T-helper 1 cell treated with Interleukin-12 subunit alpha and Interleukin-12 subunit beta and Interleukin-4 antibody, amounts not matched to agents 30 ng/mL and 1 ng/mL, for 36 hours (primary cell): Measurements from ENCODE around the gene RHOBTB3. TPM values are rescaled to one million over a fixed set of nuclear protein-coding genes. Genes with fewer than 3 reads are reported as not detected.
"Not testable (repeated sequence)": the region's sequence is repeated elsewhere in the genome, so short reads cannot be mapped to it uniquely, and the experiment has no call there.

Experiments
- intact Hi-C: fragments of 100-400 bp; cut with micrococcal nuclease; formaldehyde crosslinking; loops from one replicate; pipeline ENCODE4 v1.15.1; 2024
- total RNA-seq: library from RNA; stranded (reverse); gene quantifications from 2 replicates; pipeline ENCODE4 v1.2.3, GENCODE V29; 2022

The RHOBTB3 gene
- total RNA-seq, 1 donor from 2014 or later = 0.37 TPM

DNA sequence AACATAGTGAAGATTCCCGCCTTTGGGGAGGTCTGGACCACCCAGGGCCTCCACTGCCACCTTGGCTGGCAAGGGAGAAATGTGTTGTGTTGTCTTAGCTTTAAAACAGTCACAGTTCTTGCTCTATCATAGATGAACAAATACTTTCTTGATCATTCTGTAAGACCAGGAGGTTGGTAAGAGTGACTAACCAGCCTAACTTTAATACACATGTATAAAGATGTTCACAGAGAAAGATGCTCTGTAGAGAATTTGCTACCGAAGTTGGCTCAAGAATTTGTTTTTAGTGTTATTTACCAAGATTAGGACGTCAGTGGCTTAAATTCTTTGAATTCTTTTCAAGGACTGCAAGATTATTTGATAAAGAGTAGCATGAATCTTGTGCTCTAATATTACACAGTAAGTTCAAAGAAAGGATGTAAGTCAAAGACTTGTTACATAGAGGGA is 63.0 kb downstream of the RHOBTB3 start:
- intact Hi-C loops = no loop called here

DNA sequence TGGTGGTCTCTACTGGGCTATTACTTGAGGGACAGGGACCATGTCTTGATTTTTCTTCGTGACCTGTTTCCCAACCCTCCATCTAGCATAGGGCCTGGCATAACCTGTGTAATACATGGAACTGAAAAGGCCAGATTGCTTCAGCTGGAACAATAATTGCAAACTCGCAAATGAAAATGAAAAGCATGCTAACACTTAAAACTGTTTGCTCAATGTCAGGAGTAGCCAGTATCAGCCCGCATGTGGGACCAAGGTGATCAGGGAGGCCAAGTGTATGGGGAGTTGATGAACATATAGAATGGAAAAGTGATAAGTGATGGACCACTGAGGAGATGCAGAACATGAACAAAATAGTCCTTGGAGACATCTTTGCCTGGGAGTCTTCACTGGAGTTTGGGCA is 66.2 kb downstream of the RHOBTB3 start:
- intact Hi-C loops = no loop called here

DNA sequence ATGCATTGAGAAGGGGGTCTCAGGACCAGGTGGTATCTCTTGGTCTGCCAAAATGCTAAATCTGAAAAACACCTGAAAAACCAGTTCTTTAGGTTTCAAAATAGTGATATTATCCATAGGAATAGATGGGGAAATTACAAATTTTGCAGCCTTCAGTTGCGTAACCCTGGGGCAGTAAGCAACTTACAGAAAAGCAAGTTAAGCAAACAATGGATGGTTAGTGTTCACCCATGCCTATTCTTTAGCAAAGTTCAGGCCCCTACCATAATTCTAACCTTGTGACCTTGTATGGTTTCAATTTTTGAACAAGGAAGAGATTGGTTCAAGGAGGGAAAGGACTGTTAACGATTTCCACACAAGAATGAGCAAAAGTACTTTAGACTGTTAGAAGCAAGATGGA is 66.9 kb downstream of the RHOBTB3 start:
- intact Hi-C loops = no loop called here

DNA sequence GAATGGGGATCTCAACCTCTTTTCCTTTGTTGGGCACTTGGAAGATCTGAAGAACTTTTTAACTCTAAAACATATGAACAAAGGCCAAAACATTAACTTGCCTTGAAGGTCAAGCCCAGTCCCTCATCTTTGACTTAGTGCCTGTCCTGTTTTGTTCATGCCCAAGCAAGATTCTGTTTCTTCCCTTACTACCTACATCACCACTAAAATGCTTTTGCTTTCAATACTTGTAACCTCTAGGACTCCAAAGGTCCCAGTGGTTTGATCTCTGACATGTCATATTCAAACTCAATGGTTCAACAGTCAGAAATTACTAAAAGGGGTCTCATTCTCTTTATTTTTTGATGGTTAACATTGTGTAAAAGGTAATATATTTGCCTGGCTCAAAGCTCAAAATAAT is 67.4 kb downstream of the RHOBTB3 start:
- intact Hi-C loops = no loop called here

GRCh38 chr5:95799191-95799835 is 68.2 kb downstream of the RHOBTB3 start:
- intact Hi-C loops = no loop called here

DNA sequence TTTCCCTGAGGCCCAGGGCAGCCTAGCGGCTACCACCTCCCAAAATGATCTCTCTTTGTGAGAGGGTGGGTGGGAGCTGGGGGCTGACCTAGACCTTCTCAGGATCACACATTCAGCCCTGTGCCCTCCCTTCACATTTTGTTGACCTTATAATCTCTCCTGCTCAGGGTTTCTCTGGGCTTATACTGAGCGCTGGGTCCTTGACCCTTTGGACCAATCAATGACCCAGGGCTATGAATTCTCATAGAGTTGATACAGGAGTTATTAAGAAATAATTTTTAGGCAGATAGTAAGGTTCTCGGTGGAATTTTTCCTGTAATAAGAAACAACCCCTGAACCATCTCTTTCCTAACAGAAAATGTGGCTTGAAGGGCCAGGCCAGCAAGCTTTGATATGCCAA is 69.4 kb downstream of the RHOBTB3 start:
- intact Hi-C loops = no loop called here

DNA sequence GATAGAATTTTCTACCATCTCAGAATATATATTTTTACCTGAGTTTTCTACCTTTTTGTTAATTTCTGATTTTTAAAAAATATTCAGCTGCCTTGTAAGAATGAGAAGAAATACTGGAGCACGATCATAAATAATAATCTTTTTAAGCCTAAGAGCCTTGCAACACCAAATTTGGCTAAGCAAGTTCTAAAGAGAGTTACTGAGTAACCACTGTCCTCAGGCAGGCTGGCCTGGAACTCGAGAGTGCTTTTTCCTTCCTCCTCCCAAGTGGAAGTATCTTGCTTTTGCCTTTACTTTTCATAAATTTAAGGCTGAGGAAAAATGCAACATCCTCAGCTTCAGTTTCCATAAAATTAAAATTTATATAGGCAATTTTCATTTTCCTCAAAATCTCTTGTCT is 70.4 kb downstream of the RHOBTB3 start:
- intact Hi-C loops = no loop called here

DNA sequence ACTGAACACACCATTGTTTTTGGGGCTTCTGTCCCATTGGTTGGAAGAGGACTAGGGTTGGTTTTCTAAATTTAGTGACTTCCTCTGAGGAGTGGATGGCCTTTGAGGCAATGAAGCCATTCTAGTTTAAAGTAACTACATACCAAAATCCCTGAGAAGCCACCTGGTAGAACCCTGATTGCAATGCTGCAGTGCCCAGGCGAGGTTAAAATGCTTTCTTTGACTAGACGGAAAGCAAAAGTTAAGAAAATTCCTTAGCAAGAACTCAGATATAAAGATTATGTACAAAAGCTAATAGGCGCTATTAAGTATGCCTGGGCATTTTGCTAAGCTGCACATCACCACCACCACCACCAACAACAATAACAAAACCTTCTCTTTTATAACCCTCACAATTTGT is 70.8 kb downstream of the RHOBTB3 start:
- intact Hi-C loops = no loop called here

- intact Hi-C loops = no loop called here
Measured at GRCh38 chr5:95803271-95804148, 72.4 kb downstream of the RHOBTB3 start.

DNA sequence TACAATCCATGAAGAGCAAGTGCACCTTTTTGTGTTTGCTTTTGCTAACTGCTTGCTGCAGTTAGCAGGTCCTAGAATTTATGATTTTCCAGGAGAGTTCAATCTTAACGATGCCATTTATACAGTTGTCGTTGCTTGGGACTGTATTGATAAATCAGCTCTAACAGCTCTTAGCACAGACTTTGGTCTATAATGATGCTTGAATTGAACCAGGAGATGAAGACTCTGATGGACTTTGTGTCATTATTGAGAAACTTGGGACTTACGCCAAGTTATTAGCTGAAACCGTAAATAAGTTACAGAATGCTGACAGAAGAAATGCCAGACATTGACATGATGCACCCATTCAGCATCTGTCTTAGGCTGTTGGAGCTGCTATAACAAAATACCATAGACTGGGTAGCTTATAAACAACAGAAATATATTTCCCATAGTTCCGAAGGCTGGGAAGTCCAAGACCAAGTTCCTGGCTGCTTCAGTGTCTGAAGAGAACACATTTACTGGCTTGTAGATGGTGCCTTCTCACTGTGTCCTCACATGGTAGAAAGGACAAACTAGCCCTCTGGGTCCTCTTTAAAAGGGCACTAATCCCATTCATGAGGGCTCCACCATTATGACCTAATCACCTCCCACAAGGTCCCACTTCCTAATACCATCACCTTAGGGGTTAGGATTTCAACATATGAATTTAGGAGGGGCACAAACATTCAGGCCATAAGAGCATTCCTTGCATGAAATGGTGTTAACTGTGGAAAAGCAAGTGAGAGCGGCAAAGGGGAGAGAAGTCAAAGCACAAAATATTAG is 73.8 kb downstream of the RHOBTB3 start:
- intact Hi-C loops = loop anchor here (5.0 kb wide), 1 partner anchor 732 kb away; no protein-coding TSS in a partner anchor

GRCh38 chr5:95806687-95807086 is 75.6 kb downstream of the RHOBTB3 start:
- intact Hi-C loops = loop anchor here (5.0 kb wide), 1 partner anchor 731 kb away; no protein-coding TSS in a partner anchor

DNA sequence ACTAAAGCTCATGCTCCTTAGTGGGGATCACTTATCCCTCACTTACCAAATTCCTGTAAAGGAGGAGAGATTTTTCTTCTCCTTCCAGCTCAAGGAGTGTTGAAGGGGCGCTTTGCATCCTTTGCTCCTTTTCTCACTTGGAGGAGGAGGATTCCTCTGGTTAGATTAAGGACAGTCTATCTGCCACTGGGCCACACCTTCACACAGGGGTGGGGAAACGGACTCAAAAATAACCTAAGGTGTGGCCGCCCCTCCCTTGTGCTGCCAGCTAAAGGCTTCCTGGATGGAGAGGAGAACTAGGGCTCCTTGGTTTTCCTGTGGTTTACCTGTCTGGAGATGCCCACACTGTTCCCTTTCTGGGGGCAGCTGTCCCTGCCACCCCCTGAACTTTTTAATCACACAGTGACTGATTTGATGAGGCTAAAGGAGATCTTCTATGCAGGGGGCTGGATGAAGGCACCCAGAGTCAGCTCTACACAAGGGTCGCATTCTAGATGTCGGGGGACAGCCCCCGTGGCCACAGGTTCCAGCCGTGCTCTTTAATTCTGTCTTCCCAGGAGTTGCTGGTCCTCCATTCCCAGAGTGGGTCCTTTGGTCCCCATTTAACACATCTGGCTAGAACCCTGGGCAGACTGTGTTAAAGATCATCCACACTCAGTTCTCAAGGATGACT is 77.0 kb downstream of the RHOBTB3 start:
- intact Hi-C loops = loop anchor here (1.0 to 5.0 kb wide), 14 partner anchors 26 to 1375 kb away; partner anchors contain the start of genes CAST, GPR150, RFESD and RIOK2

DNA sequence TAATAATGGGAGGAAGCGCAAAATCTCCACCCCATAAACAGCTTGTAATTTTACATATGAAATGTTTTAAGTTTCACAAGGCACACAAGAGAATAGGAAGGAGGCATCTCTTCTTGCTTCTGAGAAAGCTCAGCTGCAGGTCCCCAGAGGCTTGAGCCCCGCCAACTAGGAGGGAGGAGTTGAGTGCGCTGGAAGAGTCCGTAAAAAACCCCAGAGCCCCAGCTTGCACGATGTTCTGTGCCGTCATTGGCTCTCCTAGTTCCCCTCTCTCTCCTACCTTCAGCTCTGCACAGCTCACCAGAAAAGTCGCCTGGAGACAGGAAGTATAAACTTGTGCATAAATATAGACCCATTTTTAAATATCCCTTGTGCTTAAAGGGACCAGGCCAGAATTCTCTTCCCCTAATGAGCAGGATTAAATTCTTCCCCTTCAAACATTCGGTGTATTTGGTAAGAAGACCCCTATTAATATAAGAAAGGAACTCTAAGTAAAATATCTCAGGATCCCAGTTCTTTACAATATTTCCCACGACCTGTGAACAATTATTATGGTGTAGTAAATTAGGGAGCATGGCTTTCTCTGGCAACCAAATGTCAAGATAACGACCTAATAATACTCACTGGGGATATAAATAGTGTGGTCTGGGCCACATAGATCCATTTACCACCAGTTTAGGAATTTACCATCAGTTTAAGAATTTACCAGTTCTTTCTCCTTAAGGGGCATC is 77.7 kb downstream of the RHOBTB3 start:
- intact Hi-C loops = loop anchor here (1.0 to 5.0 kb wide), 15 partner anchors 13 to 1374 kb away; partner anchors contain the start of genes CAST, GLRX, GPR150 and RFESD

- intact Hi-C loops = loop anchor here (1.0 to 5.0 kb wide), 5 partner anchors 13 to 1373 kb away; partner anchors contain the start of genes GLRX, GPR150 and RIOK2
Measured at GRCh38 chr5:95809414-95809960, 78.4 kb downstream of the RHOBTB3 start.

DNA sequence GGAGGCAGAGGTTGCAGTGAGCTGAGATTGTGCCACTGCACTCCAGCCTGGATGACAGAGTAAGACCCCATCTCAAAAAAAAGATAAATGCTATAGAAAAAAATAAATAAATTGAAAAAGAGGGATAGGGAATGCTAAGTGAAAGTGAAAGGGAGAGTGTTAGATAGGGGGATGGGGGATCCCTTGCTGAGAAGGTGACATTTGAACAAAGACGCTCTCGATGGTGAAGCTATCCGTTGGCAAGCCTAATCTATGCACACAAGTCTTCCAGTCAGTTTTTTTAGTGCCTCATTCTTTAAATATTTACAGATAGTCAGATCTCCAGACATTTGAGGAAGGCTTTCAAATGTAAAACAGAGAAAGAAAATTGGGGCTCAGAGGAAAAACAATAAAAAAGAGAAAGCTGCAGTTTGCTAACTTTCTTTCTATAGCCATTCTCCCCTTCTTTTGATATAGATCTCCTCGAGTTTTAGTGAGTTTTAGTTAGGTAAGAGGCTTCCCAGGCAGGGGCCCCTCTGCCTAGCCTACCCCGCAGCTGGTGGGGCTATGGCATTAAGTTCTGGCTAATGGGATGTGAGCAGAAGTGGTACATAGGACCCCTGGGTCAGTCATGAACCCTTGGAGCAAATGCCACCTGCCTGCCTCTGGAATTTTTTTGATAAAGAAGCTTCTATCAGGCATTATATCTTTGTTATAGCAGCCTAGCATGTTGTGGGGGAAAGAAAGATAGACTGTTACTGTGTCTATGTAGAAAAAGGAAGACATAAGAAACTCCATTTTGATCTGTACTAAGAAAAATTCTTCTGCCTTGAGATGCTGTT is 79.4 kb downstream of the RHOBTB3 start:
- intact Hi-C loops = no loop called here

DNA sequence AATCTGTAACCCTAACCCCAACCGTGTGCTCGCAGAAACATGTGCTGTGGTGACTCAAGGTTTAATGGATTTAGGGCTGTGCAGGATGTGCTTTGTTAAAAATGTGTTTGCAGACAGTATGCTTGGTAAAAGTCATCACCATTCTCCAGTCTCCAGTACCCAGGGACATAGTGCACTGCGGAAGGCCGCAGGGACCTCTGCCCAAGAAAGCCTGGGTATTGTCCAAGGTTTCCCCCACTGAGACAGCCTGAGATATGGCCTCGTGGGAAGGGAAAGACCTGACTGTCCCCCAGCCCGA is 79.9 kb downstream of the RHOBTB3 start:
- intact Hi-C loops = not testable (repeated sequence)

GRCh38 chr5:95811461-95812073 is 80.4 kb downstream of the RHOBTB3 start:
- intact Hi-C loops = not testable (repeated sequence)

GRCh38 chr5:95812074-95812471 is 80.9 kb downstream of the RHOBTB3 start:
- intact Hi-C loops = no loop called here

GRCh38 chr5:95813035-95813434 is 81.9 kb downstream of the RHOBTB3 start:
- intact Hi-C loops = not testable (repeated sequence)
